ENCODE measurements around the gene IGSF9. TPM values are rescaled to one million over a fixed set of nuclear protein-coding genes. Genes with fewer than 3 reads are reported as not detected.

Gene IGSF9
- total RNA-seq, 1 donor from 2014 or later = 68.2 TPM

DNA sequence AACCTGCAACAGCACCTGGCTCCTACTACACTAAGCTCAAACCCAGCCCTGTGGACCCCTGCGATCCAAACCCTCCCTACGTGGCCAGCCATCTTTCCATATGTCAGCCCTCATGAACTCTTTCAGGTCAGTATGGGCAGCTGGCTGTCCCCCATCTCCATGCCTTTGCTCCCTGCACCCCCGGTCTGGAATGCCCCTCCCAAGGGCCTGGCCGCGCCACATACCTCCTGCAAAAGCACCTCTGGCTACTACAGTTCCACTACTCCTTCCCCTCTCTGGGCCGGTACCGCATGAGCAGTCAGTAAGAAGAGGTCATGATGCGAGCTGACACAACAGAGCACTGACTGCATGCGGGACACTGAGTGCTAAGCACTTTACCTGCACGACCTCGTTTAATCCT is 10.1 kb downstream of the IGSF9 start:
- TF ChIP-seq, protein P1, sequence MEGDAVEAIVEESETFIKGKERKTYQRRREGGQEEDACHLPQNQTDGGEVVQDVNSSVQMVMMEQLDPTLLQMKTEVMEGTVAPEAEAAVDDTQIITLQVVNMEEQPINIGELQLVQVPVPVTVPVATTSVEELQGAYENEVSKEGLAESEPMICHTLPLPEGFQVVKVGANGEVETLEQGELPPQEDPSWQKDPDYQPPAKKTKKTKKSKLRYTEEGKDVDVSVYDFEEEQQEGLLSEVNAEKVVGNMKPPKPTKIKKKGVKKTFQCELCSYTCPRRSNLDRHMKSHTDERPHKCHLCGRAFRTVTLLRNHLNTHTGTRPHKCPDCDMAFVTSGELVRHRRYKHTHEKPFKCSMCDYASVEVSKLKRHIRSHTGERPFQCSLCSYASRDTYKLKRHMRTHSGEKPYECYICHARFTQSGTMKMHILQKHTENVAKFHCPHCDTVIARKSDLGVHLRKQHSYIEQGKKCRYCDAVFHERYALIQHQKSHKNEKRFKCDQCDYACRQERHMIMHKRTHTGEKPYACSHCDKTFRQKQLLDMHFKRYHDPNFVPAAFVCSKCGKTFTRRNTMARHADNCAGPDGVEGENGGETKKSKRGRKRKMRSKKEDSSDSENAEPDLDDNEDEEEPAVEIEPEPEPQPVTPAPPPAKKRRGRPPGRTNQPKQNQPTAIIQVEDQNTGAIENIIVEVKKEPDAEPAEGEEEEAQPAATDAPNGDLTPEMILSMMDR (IDR thresholded peaks at IDR 0.05; ENCODE audit: unreplicated experiment) = no peak
- H3K4me1 Mint-ChIP-seq (ENCODE audit: low read depth) = peaks cover 29% of the 10 kb centered on the region
- no peaks in the 10 kb centered on the region for H3K9me3 Mint-ChIP-seq (ENCODE audit: low read depth)
- no peak for DNase-seq (ENCODE audit: low spot score, unreplicated experiment)
- no peaks in the 10 kb centered on the region for H3K27me3 Mint-ChIP-seq
- no peak overlapping the region for H3K27ac Mint-ChIP-seq
- peaks cover 44% of the 10 kb centered on the region for H3K36me3 Mint-ChIP-seq (ENCODE audit: insufficient read depth)
- no peak overlapping the region for H3K4me3 Mint-ChIP-seq (ENCODE audit: low read depth)

DNA sequence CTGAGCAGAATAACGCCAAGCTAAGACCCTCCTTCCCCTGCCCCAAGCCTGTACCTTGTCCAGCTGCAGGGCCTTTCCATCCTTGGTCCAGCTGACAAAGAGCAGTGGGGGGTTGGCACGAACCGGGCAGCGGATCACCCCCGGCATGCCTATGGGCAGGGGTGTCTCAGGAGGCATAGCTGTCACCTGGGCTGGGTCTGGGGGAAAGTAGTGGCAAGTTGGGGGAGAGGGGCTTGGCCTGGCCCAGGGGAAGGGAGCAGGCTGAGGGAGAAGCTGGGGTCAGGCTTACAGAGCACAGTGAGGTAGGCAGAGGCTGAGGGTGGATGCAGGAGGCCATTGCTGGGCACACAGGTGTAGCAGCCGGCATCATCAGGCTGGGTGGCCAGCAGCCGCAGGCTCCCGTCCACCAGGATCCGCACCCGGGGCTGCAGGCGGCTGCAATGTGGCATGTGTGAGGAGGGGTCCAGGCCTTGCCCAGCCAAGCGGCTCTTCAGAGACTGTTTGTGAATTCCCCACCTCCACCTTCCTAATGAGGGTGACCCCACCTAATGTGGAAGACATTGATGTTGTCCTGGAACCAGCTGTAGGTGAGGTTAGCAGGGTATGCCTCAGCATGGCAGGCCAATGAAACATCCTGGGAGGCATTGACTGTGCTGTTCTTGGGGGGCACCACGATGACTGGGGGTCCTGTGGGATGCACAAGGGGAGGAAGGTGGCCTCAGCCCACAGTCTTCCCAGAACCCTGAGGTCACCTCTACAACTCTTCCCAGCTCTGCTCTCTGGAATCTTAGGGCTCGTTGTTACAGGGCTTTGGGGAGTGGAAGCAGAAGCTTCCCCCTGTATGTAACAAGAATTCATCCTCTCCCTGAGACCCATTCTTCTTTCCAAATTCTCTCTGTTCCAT is 11.0 kb downstream of the IGSF9 start:
- Mint-ChIP-seq H3K9me3 (ENCODE audit: low read depth) (no peaks in the 10 kb centered on the region), H3K4me3 (ENCODE audit: low read depth) (no peak overlapping the region), H3K36me3 (ENCODE audit: insufficient read depth) (peaks cover 42% of the 10 kb centered on the region), H3K4me1 (ENCODE audit: low read depth) (peaks cover 22% of the 10 kb centered on the region), H3K27me3 (no peaks in the 10 kb centered on the region), H3K27ac (no peak overlapping the region)
- TF ChIP-seq, protein P1 (IDR thresholded peaks at IDR 0.05; ENCODE audit: unreplicated experiment) = no peak
- no peak for DNase-seq (ENCODE audit: low spot score, unreplicated experiment)

DNA sequence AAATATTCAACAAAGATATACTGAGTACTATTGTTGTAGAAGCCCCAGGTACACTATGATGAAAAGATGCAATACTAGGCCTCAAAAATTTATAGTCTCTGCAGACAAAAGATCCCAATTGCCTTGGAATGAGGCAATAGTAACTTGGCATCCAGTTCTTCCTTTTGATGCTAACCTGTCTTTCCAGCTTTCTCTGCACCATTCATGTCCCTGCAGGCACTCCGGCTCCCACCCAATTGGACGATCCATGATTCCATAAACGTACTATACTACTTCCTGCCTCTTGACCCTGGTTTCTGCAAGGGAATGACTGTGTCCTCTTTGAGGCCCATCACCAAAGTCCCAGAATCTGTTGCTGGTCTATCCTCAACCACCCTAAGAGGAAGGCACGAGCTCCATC is 12.1 kb downstream of the IGSF9 start:
- peaks cover 38% of the 10 kb centered on the region for H3K36me3 Mint-ChIP-seq (ENCODE audit: insufficient read depth)
- peaks cover 16% of the 10 kb centered on the region for H3K4me1 Mint-ChIP-seq (ENCODE audit: low read depth)
- TF ChIP-seq, protein P1 (IDR thresholded peaks at IDR 0.05; ENCODE audit: unreplicated experiment) = no peak
- H3K27ac Mint-ChIP-seq = no peak overlapping the region
- H3K9me3 Mint-ChIP-seq (ENCODE audit: low read depth) = no peaks in the 10 kb centered on the region
- DNase-seq (ENCODE audit: low spot score, unreplicated experiment) = no peak
- H3K27me3 Mint-ChIP-seq = no peaks in the 10 kb centered on the region
- H3K4me3 Mint-ChIP-seq (ENCODE audit: low read depth) = no peak overlapping the region

DNA sequence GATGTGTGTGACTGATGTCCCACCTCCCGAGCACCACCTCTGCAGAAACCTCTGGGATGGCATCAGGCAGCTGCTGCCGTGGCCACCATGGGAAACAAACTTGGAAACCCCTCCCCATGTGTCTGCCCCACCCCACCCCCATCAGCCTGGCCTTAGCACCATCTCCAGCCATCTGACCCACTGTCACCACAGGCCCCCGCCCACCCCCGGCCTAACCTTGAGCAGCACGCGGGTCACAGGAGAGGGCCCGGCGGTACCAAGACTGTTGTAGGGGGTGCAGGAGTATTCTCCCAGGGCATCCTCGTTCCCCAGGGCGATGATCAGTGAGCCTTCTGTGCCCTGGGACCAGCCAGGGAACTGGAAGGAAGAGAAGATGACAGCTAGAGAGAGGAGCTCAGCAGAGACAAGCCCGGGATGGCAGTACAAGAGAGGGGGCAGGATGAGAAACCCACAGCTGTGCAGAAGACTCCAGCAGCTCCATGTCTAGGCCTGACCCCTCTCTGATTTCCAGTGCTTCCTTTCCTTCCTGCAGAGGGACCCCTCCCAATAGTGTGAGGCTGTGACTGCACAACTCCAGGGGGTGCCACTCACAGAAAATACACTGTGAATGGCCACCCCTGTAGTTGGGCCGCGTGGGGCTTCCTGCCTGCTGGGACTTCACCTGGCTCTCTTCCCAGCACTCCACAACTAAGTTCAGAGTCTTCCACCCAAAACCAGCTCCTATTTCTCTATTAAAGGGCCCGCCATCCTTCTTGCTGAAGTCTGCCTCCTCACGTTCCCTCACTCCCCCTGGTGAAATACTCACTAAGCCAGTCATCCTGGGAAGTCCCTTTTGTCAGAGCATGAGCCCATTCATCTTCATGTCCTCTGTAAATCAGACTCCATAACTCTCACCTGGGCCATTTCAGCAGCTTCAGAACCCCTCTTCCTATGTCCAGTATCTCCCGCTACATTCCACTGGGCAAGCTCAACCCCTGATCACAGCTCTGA is 12.8 kb downstream of the IGSF9 start:
- TF ChIP-seq, protein P1 (IDR thresholded peaks at IDR 0.05; ENCODE audit: unreplicated experiment) = no peak
- DNase-seq (ENCODE audit: low spot score, unreplicated experiment) = no peak
- Mint-ChIP-seq H3K9me3 (ENCODE audit: low read depth) (no peaks in the 10 kb centered on the region), H3K4me1 (ENCODE audit: low read depth) (peaks cover 9% of the 10 kb centered on the region), H3K27me3 (no peaks in the 10 kb centered on the region), H3K27ac (no peak overlapping the region), H3K4me3 (ENCODE audit: low read depth) (no peak overlapping the region), H3K36me3 (ENCODE audit: insufficient read depth) (peaks cover 36% of the 10 kb centered on the region)

DNA sequence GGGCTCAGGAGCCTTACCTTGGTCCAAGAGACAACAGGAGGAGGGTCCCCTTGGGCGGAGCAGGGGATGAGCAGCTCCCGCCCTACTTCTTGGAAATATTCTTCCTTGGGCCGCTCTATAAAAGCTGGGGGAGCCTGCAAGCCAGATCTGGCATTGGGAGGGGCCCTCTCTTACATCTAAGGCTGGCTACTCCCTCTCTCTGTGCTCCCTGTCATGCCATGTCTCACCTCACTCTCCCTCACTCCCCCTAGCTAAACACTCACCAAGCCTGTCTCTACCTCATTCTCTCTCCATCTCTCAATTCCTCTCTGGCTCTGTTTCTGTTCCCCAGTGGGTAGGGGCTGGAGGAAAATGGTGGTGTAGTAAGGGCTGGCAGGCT is 13.6 kb downstream of the IGSF9 start:
- H3K4me1 Mint-ChIP-seq (ENCODE audit: low read depth) = peaks cover 2% of the 10 kb centered on the region
- H3K36me3 Mint-ChIP-seq (ENCODE audit: insufficient read depth) = peaks cover 41% of the 10 kb centered on the region
- DNase-seq (ENCODE audit: low spot score, unreplicated experiment) = no peak
- no peaks in the 10 kb centered on the region for H3K27me3 Mint-ChIP-seq
- no peak overlapping the region for H3K27ac Mint-ChIP-seq
- H3K4me3 Mint-ChIP-seq (ENCODE audit: low read depth) = no peak overlapping the region
- H3K9me3 Mint-ChIP-seq (ENCODE audit: low read depth) = no peaks in the 10 kb centered on the region
- TF ChIP-seq, protein P1 (IDR thresholded peaks at IDR 0.05; ENCODE audit: unreplicated experiment) = no peak
